Parathyroid adenoma (tissue), 2 donors: ENCODE results near the gene ZC3H15.

Experiments used
- H2AFZ ChIP-seq: fragments of 300-600 bp; sonication (generic); one replicate; pipeline ENCODE4 v1.7.0; 2017; ENCODE audit warnings: antibody characterized with exemption, mild to moderate bottlenecking
- H3K27ac ChIP-seq: fragments of 300-600 bp; sonication (generic); one replicate; pipeline ENCODE4 v1.7.0; 2017
- H3K27me3 ChIP-seq: fragments of 300-600 bp; sonication (generic); one replicate; pipeline ENCODE4 v1.7.0; 2017; ENCODE audit warnings: low read length; ENCODE audit not compliant: control insufficient read depth, insufficient read depth
- H3K36me3 ChIP-seq: fragments of 300-600 bp; sonication (generic); one replicate; pipeline ENCODE4 v1.7.0; 2017; ENCODE audit warnings: low read length; ENCODE audit not compliant: control insufficient read depth, insufficient read depth
- H3K4me1 ChIP-seq: fragments of 300-600 bp; sonication (generic); one replicate; pipeline ENCODE4 v1.7.0; 2017; ENCODE audit warnings: control low read depth
- H3K4me2 ChIP-seq: fragments of 300-600 bp; sonication (generic); one replicate; pipeline ENCODE4 v1.7.0; 2017; ENCODE audit warnings: low read length
- H3K4me3 ChIP-seq: fragments of 300-600 bp; sonication (generic); one replicate; pipeline ENCODE4 v1.7.0; 2017; ENCODE audit warnings: low read depth, low read length
- H3K79me2 ChIP-seq: fragments of 300-600 bp; sonication (generic); one replicate; pipeline ENCODE4 v1.7.0; 2017; ENCODE audit warnings: control low read depth
- H3K9ac ChIP-seq: fragments of 300-600 bp; sonication (generic); one replicate; pipeline ENCODE4 v1.7.0; 2017; ENCODE audit warnings: mild to moderate bottlenecking
- H3K9me3 ChIP-seq: fragments of 300-600 bp; sonication (generic); one replicate; pipeline ENCODE4 v1.7.0; 2017; ENCODE audit warnings: low read length; ENCODE audit not compliant: control insufficient read depth
- TF ChIP-seq, protein P1 (sequence below): fragments of 300-600 bp; sonication (generic); IDR thresholded peaks from one replicate; pipeline ENCODE4 v1.7.0; 2017; ENCODE audit warnings: antibody characterized with exemption, mild to moderate bottlenecking
- donor health status: primary hyperparathyroidism.

ZC3H15 gene

DNA sequence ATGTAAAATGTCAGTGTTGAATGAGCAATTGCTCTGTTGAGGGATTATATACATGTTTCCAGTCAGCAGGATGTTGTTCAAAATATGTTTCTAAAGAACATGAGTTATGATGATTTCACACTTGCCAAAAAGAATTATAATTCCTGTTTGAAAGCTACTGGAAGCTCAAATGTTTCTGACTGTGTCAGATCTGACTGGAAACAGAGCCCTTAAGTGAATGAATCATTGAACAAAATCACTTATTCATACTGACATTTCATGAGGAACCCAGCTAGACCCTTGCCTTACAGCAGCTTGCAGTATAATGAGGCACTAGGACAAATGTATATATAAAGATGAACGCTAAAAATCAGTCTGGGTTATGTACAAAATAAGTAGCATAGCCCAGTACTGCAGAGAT lies 68.4 kb downstream of the ZC3H15 start:
- H3K4me3 ChIP-seq = no peak overlapping the region
- H2AFZ ChIP-seq = no peak overlapping the region
- TF ChIP-seq, protein P1, sequence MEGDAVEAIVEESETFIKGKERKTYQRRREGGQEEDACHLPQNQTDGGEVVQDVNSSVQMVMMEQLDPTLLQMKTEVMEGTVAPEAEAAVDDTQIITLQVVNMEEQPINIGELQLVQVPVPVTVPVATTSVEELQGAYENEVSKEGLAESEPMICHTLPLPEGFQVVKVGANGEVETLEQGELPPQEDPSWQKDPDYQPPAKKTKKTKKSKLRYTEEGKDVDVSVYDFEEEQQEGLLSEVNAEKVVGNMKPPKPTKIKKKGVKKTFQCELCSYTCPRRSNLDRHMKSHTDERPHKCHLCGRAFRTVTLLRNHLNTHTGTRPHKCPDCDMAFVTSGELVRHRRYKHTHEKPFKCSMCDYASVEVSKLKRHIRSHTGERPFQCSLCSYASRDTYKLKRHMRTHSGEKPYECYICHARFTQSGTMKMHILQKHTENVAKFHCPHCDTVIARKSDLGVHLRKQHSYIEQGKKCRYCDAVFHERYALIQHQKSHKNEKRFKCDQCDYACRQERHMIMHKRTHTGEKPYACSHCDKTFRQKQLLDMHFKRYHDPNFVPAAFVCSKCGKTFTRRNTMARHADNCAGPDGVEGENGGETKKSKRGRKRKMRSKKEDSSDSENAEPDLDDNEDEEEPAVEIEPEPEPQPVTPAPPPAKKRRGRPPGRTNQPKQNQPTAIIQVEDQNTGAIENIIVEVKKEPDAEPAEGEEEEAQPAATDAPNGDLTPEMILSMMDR = no peak
- no peak overlapping the region for H3K9ac ChIP-seq
- no peak overlapping the region for H3K4me2 ChIP-seq
- H3K9me3 ChIP-seq = no peaks in the 10 kb centered on the region
- no peaks in the 10 kb centered on the region for H3K79me2 ChIP-seq
- no peaks in the 10 kb centered on the region for H3K36me3 ChIP-seq
- H3K27me3 ChIP-seq = no peaks in the 10 kb centered on the region
- H3K27ac ChIP-seq = no peak overlapping the region
- no peaks in the 10 kb centered on the region for H3K4me1 ChIP-seq

DNA sequence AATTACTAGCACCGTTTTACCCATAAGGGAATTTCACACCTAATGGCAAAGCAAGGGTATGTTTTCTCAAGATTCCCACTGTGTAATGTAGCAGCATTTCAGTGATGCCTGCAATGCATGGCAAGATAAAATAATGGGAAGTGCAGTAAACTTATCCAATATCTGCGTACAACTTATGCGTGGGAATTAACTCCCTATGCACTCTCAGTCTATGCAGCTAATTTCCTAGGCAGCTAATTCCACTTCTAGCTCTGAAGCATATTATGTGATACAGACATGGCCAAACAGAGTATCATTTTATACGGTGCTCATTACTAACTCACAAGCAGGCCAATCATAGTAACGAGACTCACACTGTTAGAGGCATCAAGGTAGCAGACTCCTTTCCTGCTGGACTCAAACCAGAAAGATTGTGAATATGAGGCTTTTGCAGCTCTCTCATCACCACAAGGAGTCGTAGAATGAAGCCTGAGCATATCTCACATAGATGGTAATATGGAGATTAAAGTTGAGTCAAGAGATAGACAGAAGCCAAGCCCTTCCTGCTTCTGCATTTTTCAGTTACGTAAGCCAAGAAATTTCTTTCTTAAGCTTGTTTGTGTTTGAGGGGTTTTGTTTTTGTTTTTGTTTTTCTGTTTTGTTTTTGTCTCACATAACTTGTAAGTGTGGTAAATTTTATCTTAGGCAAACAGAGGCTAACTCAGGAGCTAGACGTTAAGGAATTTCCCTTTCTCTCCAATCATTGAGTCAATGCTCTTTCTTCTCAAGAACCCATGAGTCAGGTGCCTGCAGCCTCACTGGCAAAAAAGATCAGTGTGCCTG lies 69.0 kb downstream of the ZC3H15 start:
- Histone ChIP-seq H3K27me3 (no peaks in the 10 kb centered on the region), H3K9ac (no peak overlapping the region), H3K4me2 (no peak overlapping the region), H3K4me1 (no peaks in the 10 kb centered on the region), H3K36me3 (no peaks in the 10 kb centered on the region), H3K27ac (no peak overlapping the region), H2AFZ (no peak overlapping the region), H3K79me2 (no peaks in the 10 kb centered on the region), H3K9me3 (no peaks in the 10 kb centered on the region), H3K4me3 (no peak overlapping the region)
- TF ChIP-seq, protein P1 = peak; percentile 14

DNA sequence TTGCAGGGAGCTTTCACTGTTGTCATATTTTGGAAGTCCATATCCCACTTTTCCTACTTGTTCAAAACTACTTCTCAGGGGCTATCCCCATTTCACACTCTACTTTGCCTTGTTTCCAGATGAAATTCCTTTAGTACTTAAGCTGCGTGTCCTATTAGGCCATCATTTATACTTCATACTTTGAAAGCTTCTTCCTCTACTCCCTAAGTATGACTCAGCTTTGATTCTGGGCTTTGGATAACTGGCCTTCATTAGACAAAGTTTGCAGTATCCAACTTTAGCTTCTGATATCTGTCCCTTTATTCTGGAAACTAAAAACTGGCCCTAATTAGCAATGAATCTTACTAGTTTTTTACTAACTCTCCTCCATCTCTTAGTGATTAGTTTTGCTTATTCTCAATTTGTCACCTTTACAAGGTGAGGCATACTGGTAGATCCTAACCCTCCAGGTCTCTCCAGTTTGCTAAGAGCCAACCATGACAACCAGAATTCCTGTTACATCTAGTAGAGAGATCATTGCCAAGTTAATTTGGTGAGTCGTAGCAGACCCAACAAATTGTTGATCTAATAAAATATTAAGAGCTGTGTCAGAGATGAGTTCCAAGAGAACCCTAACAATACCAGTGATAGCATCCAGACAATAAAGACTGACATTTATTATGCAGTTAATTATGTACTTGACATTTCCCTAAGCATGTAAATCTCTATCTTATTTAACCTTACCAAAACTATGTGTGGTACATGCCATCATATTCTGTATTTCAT lies 72.6 kb downstream of the ZC3H15 start:
- H3K79me2 ChIP-seq = no peaks in the 10 kb centered on the region
- no peak overlapping the region for H2AFZ ChIP-seq
- no peak overlapping the region for H3K4me3 ChIP-seq
- H3K9me3 ChIP-seq = no peaks in the 10 kb centered on the region
- H3K4me2 ChIP-seq = no peak overlapping the region
- no peaks in the 10 kb centered on the region for H3K4me1 ChIP-seq
- TF ChIP-seq, protein P1 = no peak
- no peak overlapping the region for H3K9ac ChIP-seq
- no peaks in the 10 kb centered on the region for H3K36me3 ChIP-seq
- H3K27me3 ChIP-seq = no peaks in the 10 kb centered on the region
- no peak overlapping the region for H3K27ac ChIP-seq
